H1 (cell line): ENCODE measurements around the gene GUCY1A1. TPM values are rescaled to one million over a fixed set of nuclear protein-coding genes. Genes with fewer than 3 reads are reported as not detected.

Source experiments
- CTCF ChIA-PET: fragments of 300-600 bp; sonication (Branson Sonifier 250); formaldehyde crosslinking; loops from one replicate; lab custom pipeline; 2021; ENCODE audit not compliant: partially characterized antibody; lab: Charles Lee
- POLR2A ChIA-PET: fragments of 300-600 bp; sonication (Branson Sonifier 250); formaldehyde crosslinking; loops from one replicate; lab custom pipeline; 2021; ENCODE audit warnings: inconsistent platforms; ENCODE audit not compliant: partially characterized antibody; lab: Charles Lee
- DNase-seq, 2 experiments: peaks; one replicate each; pipeline versions ENCODE4 v3.0.0 to v3.0.0-alpha.2; 2010 to 2022; ENCODE audit warnings: low spot score in 2 of 2, low read depth in 1 of 2, mixed read lengths in 1 of 2
- FAIRE-seq: peaks from 2 replicates; lab custom pipeline; 2011; peaks lifted over from hg19 to GRCh38; lab: Jason Lieb, UNC
- H2AFZ ChIP-seq: 2 replicates; pipeline ENCODE4 v1.8.1; 2012; ENCODE audit warnings: low read length, inconsistent platforms
- H2AK5ac ChIP-seq: 2 replicates; pipeline ENCODE4 v1.6.1; 2013; ENCODE audit warnings: low read depth, low read length
- H2BK120ac ChIP-seq: replicated peaks from 2 replicates; pipeline ENCODE3; 2013; ENCODE audit warnings: low read depth, low read length, inconsistent platforms
- H2BK12ac ChIP-seq: 2 replicates; pipeline ENCODE4 v1.6.1; 2013; ENCODE audit warnings: low read depth, low read length
- H2BK15ac ChIP-seq: 2 replicates; pipeline ENCODE4 v1.6.1; 2013; ENCODE audit warnings: low read length
- H2BK20ac ChIP-seq: 2 replicates; pipeline ENCODE4 v1.6.1; 2013; ENCODE audit warnings: low read length
- H2BK5ac ChIP-seq: 2 replicates; pipeline ENCODE4 v1.6.1; 2013; ENCODE audit warnings: low read depth, low read length
- H3K14ac ChIP-seq: 2 replicates; pipeline ENCODE4 v1.6.1; 2013; ENCODE audit warnings: inconsistent platforms; ENCODE audit not compliant: insufficient read length
- H3K18ac ChIP-seq: 2 replicates; pipeline ENCODE4 v1.6.1; 2013; ENCODE audit warnings: low read length; ENCODE audit errors: extremely low read depth
- H3K23ac ChIP-seq: 2 replicates; pipeline ENCODE4 v1.6.1; 2013; ENCODE audit warnings: inconsistent platforms; ENCODE audit not compliant: insufficient read length
- H3K23me2 ChIP-seq: 2 replicates; pipeline ENCODE4 v1.6.1; 2013; ENCODE audit warnings: low read depth, low read length
- H3K27ac ChIP-seq: 2 replicates; pipeline ENCODE4 v1.6.1; 2011; ENCODE audit warnings: low read depth, low read length, inconsistent platforms
- H3K27me3 ChIP-seq, 4 experiments: replicated peaks in 1 of 4; 1 replicate in 1 of 4; 2 replicates in 3 of 4; pipeline versions ENCODE4 v1.6.1 to v1.8.1; 2011 to 2013; ENCODE audit warnings: low read length in 3 of 4, mild to moderate bottlenecking in 3 of 4, inconsistent platforms in 2 of 4, mixed read lengths in 2 of 4, moderate library complexity in 1 of 4; ENCODE audit not compliant: control insufficient read depth in 3 of 4, insufficient read depth in 3 of 4; ENCODE audit errors: extremely low read depth in 1 of 4
- H3K36me3 ChIP-seq, 4 experiments: 2 replicates each; pipeline versions ENCODE4 v1.6.1 to v1.8.1; 2011 to 2013; ENCODE audit warnings: mild to moderate bottlenecking in 4 of 4, low read length in 3 of 4, moderate library complexity in 2 of 4, control low read depth in 1 of 4, inconsistent platforms in 1 of 4; ENCODE audit not compliant: insufficient read depth in 4 of 4, control insufficient read depth in 2 of 4
- H3K4ac ChIP-seq: replicated peaks from 2 replicates; pipeline ENCODE3; 2013; ENCODE audit warnings: low read length, low read depth, mixed read lengths, inconsistent platforms; ENCODE audit not compliant: insufficient read length
- H3K4me1 ChIP-seq, 4 experiments: replicated peaks in 1 of 4; 1 replicate in 1 of 4; 2 replicates in 3 of 4; pipeline versions ENCODE4 v1.6.1 to v1.8.1; 2011 to 2013; ENCODE audit warnings: low read length in 3 of 4, inconsistent platforms in 2 of 4, mixed read lengths in 1 of 4; ENCODE audit not compliant: insufficient read depth in 4 of 4, control insufficient read depth in 3 of 4
- H3K4me2 ChIP-seq, 2 experiments: 2 replicates each; pipeline versions ENCODE4 v1.6.1 to v1.8.1; 2011 to 2013; ENCODE audit warnings: low read depth in 2 of 2, low read length in 2 of 2, control low read depth in 1 of 2, inconsistent platforms in 1 of 2, mild to moderate bottlenecking in 1 of 2; ENCODE audit not compliant: insufficient read depth in 1 of 2
- H3K4me3 ChIP-seq, 4 experiments: fragments of 200-600, 300-600 bp in 1 of 4; sonication (generic), shearing (Covaris generic), sonication (Bioruptor Twin) in 1 of 4; 2 replicates each; pipeline versions ENCODE4 v1.5.1 to v1.8.1; 2011 to 2016; ENCODE audit warnings: low read length in 4 of 4, low read depth in 3 of 4, control low read depth in 2 of 4, inconsistent platforms in 2 of 4, mild to moderate bottlenecking in 2 of 4, mixed read lengths in 1 of 4, moderate library complexity in 1 of 4; ENCODE audit not compliant: insufficient read depth in 2 of 4; ENCODE audit errors: extremely low read depth in 1 of 4
- H3K56ac ChIP-seq: replicated peaks from 2 replicates; pipeline ENCODE3; 2013; ENCODE audit warnings: low read depth, mild to moderate bottlenecking, mixed read lengths, low read length, inconsistent platforms; ENCODE audit not compliant: insufficient read length
- H3K79me1 ChIP-seq: 2 replicates; pipeline ENCODE4 v1.6.1; 2013; ENCODE audit warnings: low read depth, low read length, control low read depth
- H3K79me2 ChIP-seq, 2 experiments: 2 replicates each; pipeline versions ENCODE4 v1.6.1 to v1.8.1; 2012 to 2013; ENCODE audit warnings: low read length in 2 of 2, mild to moderate bottlenecking in 2 of 2, inconsistent platforms in 1 of 2; ENCODE audit not compliant: insufficient read depth in 2 of 2, control insufficient read depth in 1 of 2
- H3K9ac ChIP-seq, 4 experiments: replicated peaks in 1 of 4; 1 replicate in 1 of 4; 2 replicates in 3 of 4; pipeline versions ENCODE4 v1.6.1 to v1.8.1; 2011 to 2013; ENCODE audit warnings: low read depth in 3 of 4, low read length in 3 of 4, control low read depth in 2 of 4, mild to moderate bottlenecking in 2 of 4, moderate library complexity in 2 of 4, inconsistent platforms in 1 of 4; ENCODE audit errors: extremely low read depth in 1 of 4
- H3K9me3 ChIP-seq, 2 experiments: 2 replicates each; pipeline versions ENCODE4 v1.6.1 to v1.8.1; 2012 to 2013; ENCODE audit warnings: mild to moderate bottlenecking in 2 of 2, moderate library complexity in 2 of 2, control low read depth in 1 of 2, inconsistent platforms in 1 of 2, low read depth in 1 of 2, low read length in 1 of 2, mixed read lengths in 1 of 2; ENCODE audit not compliant: insufficient read depth in 2 of 2
- H4K20me1 ChIP-seq, 2 experiments: replicated peaks in 1 of 2; 2 replicates each; pipeline versions ENCODE3 to v1.8.1; 2011 to 2013; ENCODE audit warnings: inconsistent platforms in 2 of 2, low read length in 2 of 2, mild to moderate bottlenecking in 1 of 2; ENCODE audit not compliant: insufficient read depth in 2 of 2, control insufficient read depth in 1 of 2
- H4K5ac ChIP-seq: 2 replicates; pipeline ENCODE4 v1.6.1; 2013; ENCODE audit warnings: low read length, low read depth, mixed read lengths, inconsistent platforms; ENCODE audit not compliant: insufficient read length
- H4K8ac ChIP-seq: 2 replicates; pipeline ENCODE4 v1.8.0; 2013; ENCODE audit warnings: mild to moderate bottlenecking, moderate library complexity, low read length, inconsistent platforms; ENCODE audit not compliant: insufficient read depth; ENCODE audit errors: extremely low read depth
- H4K91ac ChIP-seq: replicated peaks from 2 replicates; pipeline ENCODE3; 2013; ENCODE audit warnings: low read length, mixed read lengths, inconsistent platforms; ENCODE audit not compliant: insufficient read length
- EGR1 ChIP-seq: IDR thresholded peaks from 2 replicates; pipeline ENCODE4 v1.6.1; 2011; ENCODE audit warnings: low read depth, low read length, borderline replicate concordance
- NRF1 ChIP-seq: IDR thresholded peaks from 2 replicates; pipeline ENCODE4 v1.6.1; 2011; ENCODE audit warnings: mild to moderate bottlenecking, low read depth, low read length, improper control_type of control experiment
- PHF8 ChIP-seq: fragments of 200-600 bp; sonication (generic); conservative IDR thresholded peaks from 2 replicates; pipeline ENCODE4 v1.7.1; 2012; ENCODE audit warnings: low read depth, mild to moderate bottlenecking, inconsistent platforms, low read length, moderate library complexity
- polyA plus RNA-seq, 7 experiments: library from polyadenylated mRNA; depleted of rRNA in 3 of 7; stranded (reverse) in 5 of 7; unstranded in 2 of 7; fragments of >200 nt in 5 of 7; fragments of 200-250 nt in 2 of 7; gene quantifications; 1 replicate in 5 of 7; 2 replicates in 1 of 7; 4 replicates in 1 of 7; pipeline versions ENCODE4 v1.2.1 to v1.2.3, GENCODE V29; 2011 to 2013; ENCODE audit warnings: missing spikeins in 2 of 7, mixed read lengths in 2 of 7
- total RNA-seq: library from RNA; stranded (reverse); fragmentation: NEBNext Ultra II Directional; extraction: Animal tissue kit (Norgen Biotek cat#: 25700); gene quantifications from 2 replicates; pipeline ENCODE4 v1.2.1, GENCODE V29; 2021

GUCY1A1 gene
- total and polyA plus RNA-seq, 2 of the 8 experiments (the other 6 are each of a cell fraction or from before 2014, with no cell fraction given): not detected

DNA sequence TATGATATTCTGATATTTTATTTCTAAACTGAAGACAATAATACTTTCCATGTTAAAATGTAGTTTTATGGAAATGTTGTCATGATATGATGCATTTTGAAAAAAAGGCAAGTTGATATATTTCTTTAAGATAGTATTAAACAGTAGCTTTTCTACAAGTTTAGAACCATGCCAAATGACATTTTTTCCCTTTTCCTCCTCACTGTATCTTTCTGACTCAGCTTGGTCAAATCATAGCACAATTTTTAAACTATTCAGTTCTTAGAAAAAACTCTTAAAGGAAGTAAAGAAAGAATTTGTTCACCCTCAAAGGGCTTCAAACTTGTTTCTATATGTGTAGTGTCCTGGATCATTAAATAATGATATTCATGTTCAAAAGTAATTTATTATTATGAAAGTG is 46.0 kb upstream of the GUCY1A1 start:
- no peaks in the 10 kb centered on the region for H3K23me2 ChIP-seq
- ChIA-PET POLR2A (no interaction called here), CTCF (no interaction called here)
- no peak overlapping the region for H3K14ac ChIP-seq
- no peak overlapping the region for H3K18ac ChIP-seq
- H3K4me3 ChIP-seq: no peak overlapping the region
- H3K23ac ChIP-seq: no peak overlapping the region
- no peaks in the 10 kb centered on the region for H3K79me2 ChIP-seq
- FAIRE-seq (no peak), DNase-seq (no peak)
- no peak overlapping the region for H3K4me2 ChIP-seq
- H4K8ac ChIP-seq: no peak overlapping the region
- H3K4me1 ChIP-seq: no peaks in the 10 kb centered on the region
- H2AFZ ChIP-seq: no peak overlapping the region
- H3K9me3 ChIP-seq: no peaks in the 10 kb centered on the region
- H3K56ac ChIP-seq: no peak overlapping the region
- H3K9ac ChIP-seq: no peak overlapping the region
- H2BK15ac ChIP-seq: no peak overlapping the region
- no peak overlapping the region for H3K4ac ChIP-seq
- H2BK120ac ChIP-seq: no peak overlapping the region
- no peak overlapping the region for H2BK5ac ChIP-seq
- H2AK5ac ChIP-seq: no peak overlapping the region
- no peak overlapping the region for H3K27ac ChIP-seq
- no peak overlapping the region for H4K91ac ChIP-seq
- no peaks in the 10 kb centered on the region for H3K36me3 ChIP-seq
- H3K27me3 ChIP-seq: no peaks in the 10 kb centered on the region
- TF ChIP-seq NRF1 (no peak), PHF8 (no peak), EGR1 (no peak)
- no peak overlapping the region for H2BK12ac ChIP-seq
- no peaks in the 10 kb centered on the region for H3K79me1 ChIP-seq
- H4K5ac ChIP-seq: no peak overlapping the region
- no peaks in the 10 kb centered on the region for H4K20me1 ChIP-seq
- H2BK20ac ChIP-seq: no peak overlapping the region
